HG03432 (cell line): ENCODE data around the gene KLK13.

Experiments
- ATAC-seq: cut with Tn5 transposase; IDR thresholded peaks from one replicate; pipeline ENCODE4 v1.9.1; 2021; ENCODE audit warnings: mild to moderate bottlenecking, moderate library complexity; ENCODE audit not compliant: unreplicated experiment

KLK13 gene

GRCh38 chr19:51093101-51093500, 28.2 kb upstream of the KLK13 start:
- ATAC-seq = no peak

GRCh38 chr19:51091895-51092873, 27.3 kb upstream of the KLK13 start:
- ATAC-seq = no peak

DNA sequence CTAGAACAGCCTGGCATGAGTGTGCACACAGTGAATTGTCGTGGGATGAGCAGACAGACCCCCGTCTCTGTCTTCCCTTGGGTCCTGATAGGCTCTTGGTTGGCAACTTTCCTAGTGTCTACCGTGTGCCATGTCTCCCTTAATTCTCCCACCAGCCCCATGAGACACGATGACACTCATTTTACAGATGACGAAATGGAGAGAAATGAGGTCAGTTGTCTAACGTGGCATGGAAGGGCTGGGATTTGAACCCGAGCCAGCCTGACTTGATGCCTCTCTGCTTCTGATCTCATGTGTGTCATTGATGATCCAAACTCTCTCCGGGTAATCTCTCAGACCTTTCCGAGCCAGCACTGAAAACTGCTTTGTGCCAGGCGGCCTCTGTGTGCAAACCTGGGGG, 26.2 kb upstream of the KLK13 start:
- no peak for ATAC-seq

- ATAC-seq = no peak
Observed at GRCh38 chr19:51090471-51090870, 25.6 kb upstream of the KLK13 start.

DNA sequence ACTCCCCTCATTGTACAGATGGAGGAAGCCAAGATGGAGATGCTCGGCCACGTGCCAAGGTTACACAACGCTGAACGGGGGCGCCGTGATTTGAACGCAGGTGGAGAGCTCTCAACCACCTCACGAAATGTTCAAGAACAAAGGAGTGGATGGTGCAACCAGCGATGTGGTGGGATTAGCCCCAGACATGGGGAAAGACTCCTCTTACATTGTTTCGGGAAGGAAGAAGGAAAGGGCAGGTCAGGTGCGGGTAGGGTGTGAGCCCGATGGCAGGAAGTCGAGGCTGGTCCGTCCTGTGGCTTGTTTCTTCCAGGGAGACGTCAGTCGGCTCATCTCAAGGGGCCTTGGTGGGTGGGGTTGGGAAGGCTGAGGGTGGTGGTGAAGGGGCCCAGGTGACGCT, 24.9 kb upstream of the KLK13 start:
- no peak for ATAC-seq

DNA sequence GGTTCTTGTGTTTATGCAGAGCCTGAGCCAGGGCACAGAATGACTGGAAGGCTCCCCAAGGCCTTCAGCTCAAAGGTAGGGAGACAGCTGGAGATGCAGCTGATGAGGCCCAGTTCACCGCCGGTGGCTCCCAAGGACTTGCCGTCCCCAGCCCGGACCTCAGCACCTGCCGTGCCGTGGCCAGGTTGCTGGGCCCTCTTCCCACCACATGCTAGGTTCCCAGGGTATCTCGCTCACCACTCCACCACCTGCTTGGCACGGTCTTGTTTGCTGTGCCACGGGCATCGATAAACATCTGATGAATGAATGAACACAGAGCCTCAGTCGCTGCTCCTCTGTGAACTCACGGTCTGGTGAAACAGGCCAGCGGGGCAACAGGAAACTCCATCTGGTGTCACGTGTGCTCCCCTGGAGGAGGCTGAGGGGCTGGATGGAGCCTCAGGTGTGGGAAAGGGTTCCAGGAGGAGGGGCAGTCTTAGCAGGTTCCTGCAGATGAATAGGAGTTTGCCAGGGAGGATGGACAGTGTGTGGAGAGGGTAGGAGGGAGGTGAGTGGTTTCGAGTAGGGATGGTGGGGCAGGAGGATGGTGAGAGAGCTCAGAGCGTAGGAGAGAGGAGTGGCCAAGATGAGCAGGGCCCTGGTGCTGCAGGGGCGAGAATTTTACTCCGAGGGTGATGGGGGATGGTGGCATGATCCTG, 21.4 kb upstream of the KLK13 start:
- ATAC-seq = no peak

GRCh38 chr19:51084505-51084904, 19.6 kb upstream of the KLK13 start:
- no peak for ATAC-seq

GRCh38 chr19:51083783-51084182, 18.9 kb upstream of the KLK13 start:
- ATAC-seq = no peak

- no peak for ATAC-seq
Observed at GRCh38 chr19:51083181-51083580, 18.3 kb upstream of the KLK13 start.

- no peak for ATAC-seq
Observed at GRCh38 chr19:51082611-51083010, 17.7 kb upstream of the KLK13 start, which contains the start of gene KLK14. Gene KLK14, minus strand, starts transcription at chr19:51082887. Its CDS starts 273 bp downstream, at chr19:51082614.

GRCh38 chr19:51081476-51081875, 16.6 kb upstream of the KLK13 start:
- no peak for ATAC-seq

DNA sequence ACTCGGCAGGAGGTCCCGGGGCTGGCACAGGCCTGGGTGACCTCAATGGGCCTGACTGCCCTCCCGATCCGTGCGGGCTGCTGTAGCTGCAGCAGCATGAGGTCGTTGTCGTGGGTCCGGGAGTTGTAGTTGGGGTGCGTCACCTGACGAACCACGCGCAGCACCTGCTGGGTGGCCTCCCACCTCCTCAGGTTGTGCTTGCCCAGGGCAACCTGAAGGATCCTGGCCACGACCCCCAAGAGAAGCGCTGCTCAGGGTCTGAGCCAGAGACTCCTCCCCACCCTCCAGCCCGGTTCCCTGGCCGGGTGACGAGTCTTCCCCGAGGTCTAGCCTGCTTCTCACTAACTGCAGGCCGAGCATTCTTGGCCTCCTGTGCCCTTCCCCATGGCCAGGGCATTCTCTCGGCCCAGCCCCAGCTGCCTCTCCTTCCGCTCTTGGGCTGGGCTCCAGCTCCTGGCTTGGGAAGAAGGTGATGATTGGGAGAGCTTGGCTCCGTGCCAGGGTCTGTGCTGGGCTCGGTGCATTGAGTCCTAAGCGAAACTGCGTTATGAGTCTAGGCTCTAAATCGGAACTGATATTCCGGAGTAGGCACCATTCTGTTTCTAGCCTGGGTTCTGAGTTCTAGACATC, 14.7 kb upstream of the KLK13 start:
- no peak for ATAC-seq

DNA sequence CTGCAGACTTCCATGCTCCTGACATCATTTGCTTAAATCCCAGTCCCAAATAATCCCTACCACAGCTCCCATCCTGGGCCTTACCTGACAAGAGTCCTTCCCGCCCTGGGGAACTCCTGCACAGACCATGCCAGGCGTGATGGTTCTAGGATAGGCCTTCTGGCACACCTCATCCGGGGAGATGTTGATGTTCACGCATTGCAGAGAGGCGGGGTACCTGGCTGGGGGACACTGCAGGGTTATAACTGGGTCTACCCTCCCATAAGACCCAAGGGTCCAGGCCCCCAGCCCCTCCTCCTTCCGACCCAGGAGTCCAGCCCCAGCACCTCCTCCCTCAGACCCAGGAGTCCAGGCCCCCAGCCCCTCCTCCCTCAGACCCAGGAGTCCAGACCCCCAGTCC, 13.8 kb upstream of the KLK13 start:
- ATAC-seq = no peak

DNA sequence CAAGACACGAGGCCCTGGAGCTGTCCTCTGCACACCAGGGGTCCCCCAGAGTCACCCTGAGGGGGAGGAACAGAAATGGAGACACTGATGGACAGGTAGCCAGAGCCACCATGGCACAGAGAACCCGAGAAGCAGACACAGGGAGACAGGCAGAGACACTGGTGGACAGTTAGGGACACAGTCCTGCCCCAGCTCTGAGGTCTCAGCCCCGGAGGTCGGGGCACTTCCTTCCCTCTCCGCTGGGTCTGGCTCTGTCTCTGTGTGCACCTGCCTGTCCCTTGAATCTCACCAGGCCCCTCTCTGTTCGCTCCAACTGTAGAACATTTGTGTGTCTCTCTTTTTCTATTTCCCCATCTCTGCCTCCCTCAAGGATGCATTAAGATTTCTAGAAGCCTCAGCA, 13.2 kb upstream of the KLK13 start:
- ATAC-seq = no peak

DNA sequence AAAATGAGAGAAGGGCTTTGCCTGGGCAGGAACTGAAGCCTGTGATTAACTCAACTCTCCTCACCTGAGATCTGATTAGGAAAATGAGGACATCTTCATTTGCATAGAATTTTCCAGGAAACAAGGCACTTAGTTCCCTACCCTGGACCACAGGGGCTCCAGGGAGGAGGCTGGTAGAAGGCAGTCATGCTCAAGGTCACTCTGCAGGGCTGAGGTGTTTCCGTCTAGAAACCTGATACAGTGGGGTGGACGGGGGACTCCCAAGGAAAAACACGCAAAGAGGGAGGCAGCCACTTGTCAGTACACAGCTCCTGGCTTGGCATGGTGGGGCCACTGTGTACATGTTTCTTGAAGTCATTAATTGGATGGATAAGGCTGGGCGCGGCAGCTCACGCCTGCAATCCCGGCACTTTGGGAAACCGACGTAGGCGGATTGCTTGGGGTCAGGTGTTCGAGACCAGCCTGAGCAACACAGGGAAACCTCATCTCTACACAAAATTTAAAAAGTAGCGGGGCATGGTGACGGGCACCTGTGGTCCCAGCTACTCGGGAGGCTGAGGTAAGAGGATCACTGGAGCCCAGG, 11.8 kb upstream of the KLK13 start:
- ATAC-seq = no peak

DNA sequence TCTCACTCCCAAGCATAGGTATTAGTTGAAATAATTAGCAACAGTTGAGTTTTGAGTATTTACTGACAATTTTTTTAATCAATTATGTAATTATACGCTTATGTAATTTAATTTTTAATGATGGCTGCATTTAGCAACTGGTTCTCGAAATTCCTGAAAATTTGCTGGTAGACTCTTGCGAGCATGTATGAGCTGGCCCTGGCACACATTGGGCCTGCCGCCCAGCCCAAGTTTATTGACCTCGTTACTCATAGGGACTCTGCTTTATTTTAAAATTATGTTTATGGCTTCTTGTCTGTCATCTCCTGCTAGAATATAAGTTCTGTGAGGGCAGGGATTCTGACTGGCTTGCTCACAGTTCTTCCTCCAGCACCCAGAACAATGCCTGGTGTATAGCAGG, 11.1 kb upstream of the KLK13 start:
- ATAC-seq = no peak

- no peak for ATAC-seq
Observed at GRCh38 chr19:51071095-51071405, 6.2 kb upstream of the KLK13 start.

DNA sequence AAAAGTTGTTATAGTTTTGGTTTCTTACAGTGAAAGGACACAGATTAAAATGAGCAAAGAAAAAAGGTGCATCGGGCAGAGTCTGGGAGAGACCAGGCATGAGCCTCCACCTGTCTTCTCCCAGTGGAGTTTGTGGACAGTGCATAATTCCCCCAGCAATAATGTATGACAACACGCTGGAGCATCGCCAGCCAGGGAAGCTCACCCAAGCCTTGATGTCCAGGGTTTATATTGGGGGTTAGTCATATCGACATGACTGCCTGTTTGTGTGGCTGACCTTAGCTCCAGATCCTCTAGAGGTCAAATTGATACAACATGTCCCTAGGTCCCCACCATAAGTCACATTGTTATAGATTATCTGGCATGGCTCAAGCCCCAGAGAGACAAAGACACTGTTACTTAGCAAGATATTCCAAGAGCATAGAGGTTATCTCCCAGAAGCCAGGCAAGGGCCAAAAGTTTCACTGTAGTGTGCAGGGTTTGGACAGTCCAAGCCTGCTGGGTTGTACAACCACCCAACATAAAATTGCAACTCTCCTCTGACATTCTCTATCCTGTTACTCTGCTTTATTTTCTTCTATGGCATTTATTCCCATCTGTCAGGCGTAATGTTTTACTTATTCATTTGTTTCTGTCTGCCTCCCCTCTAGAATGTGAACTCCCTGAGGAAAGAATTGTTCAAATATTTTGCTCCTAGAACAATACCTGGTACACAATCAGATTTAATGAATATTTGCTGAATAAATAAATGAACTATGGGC, 5.6 kb upstream of the KLK13 start:
- no peak for ATAC-seq

DNA sequence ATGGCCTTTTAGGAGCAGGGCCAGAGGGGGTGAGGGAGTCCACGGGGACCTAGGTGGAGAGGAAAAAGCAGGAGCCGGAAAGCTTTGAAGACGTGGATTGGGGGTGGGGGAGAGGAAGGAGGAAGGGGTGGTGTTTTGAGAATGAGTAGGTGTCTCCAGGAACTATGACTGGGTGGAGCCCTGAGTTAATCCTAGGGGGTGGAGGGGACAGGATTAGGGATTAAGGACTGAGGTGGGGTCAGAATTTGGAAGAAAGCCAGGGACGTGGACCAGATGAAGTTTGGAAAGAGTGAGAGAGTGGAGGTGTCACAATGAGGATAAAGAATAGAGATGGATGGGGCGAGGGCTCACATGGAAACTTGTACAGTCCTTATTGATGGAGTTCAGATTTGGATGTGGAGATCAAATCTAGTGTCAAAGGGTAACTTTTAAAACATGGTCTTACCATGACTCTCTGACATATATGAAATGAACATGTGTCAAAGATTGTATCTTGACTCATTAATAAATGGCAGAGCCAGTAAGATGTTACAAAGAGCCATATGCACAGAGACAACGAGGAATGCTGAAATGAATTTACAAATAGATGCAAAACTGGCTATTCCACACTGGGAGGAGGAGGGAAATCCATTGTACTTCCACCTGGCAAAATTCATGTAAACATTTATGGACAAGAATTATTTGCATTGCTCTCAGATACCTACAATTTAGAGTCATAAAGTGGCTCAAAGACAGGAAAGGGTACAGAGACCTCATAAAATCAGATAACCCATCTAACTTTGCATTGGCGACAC, 1.7 kb upstream of the KLK13 start:
- no peak for ATAC-seq
